Trophoblast cell (in vitro differentiated cells and primary cell): ENCODE measurements around the gene CYP2R1.
A peak's percentile ranks its signal among the peaks of the same experiment; 100 is the strongest.

Source experiments
- DNase-seq, 2 donors: peaks; one replicate each; pipeline ENCODE4 v3.0.0-alpha.2; 2016
- H2AFZ ChIP-seq: 2 replicates; pipeline ENCODE4 v1.6.1; 2013; ENCODE audit warnings: low read length, moderate library complexity, mild to moderate bottlenecking; ENCODE audit not compliant: insufficient read depth, poor library complexity
- H2AK5ac ChIP-seq: 2 replicates; pipeline ENCODE4 v1.6.1; 2013; ENCODE audit warnings: mild to moderate bottlenecking, low read length
- H2BK120ac ChIP-seq: 2 replicates; pipeline ENCODE4 v1.6.1; 2013; ENCODE audit warnings: low read length, mild to moderate bottlenecking, moderate library complexity; ENCODE audit not compliant: insufficient read depth, poor library complexity
- H2BK12ac ChIP-seq: 2 replicates; pipeline ENCODE4 v1.6.1; 2013; ENCODE audit warnings: mild to moderate bottlenecking, low read length, moderate library complexity
- H2BK5ac ChIP-seq: 2 replicates; pipeline ENCODE4 v1.6.1; 2013; ENCODE audit warnings: low read length, low read depth, moderate library complexity, mild to moderate bottlenecking; ENCODE audit not compliant: poor library complexity
- H3K14ac ChIP-seq: 2 replicates; pipeline ENCODE4 v1.6.1; 2013; ENCODE audit warnings: mild to moderate bottlenecking, low read length
- H3K18ac ChIP-seq: 2 replicates; pipeline ENCODE4 v1.6.1; 2013; ENCODE audit warnings: mild to moderate bottlenecking, low read length
- H3K23ac ChIP-seq: 2 replicates; pipeline ENCODE4 v1.6.1; 2013; ENCODE audit warnings: low read length
- H3K27ac ChIP-seq: 2 replicates; pipeline ENCODE4 v1.5.1; 2013; ENCODE audit warnings: low read depth, mild to moderate bottlenecking, inconsistent platforms, low read length, moderate library complexity
- H3K27me3 ChIP-seq: 2 replicates; pipeline ENCODE4 v1.6.1; 2013; ENCODE audit warnings: inconsistent platforms, mild to moderate bottlenecking, low read length, moderate library complexity; ENCODE audit not compliant: insufficient read depth
- H3K36me3 ChIP-seq, 2 experiments: 1 replicate in 1 of 2; 2 replicates in 1 of 2; pipeline ENCODE4 v1.6.1; 2013; ENCODE audit warnings: low read length in 2 of 2, mild to moderate bottlenecking in 2 of 2, moderate library complexity in 1 of 2; ENCODE audit not compliant: insufficient read depth in 2 of 2, control insufficient read depth in 1 of 2
- H3K4ac ChIP-seq: 2 replicates; pipeline ENCODE4 v1.6.1; 2013; ENCODE audit warnings: low read depth, mild to moderate bottlenecking, low read length, moderate library complexity
- H3K4me1 ChIP-seq, 2 experiments: 1 replicate in 1 of 2; 2 replicates in 1 of 2; pipeline ENCODE4 v1.6.1; 2013; ENCODE audit warnings: low read length in 2 of 2, mild to moderate bottlenecking in 2 of 2, moderate library complexity in 1 of 2; ENCODE audit not compliant: insufficient read depth in 2 of 2, control insufficient read depth in 1 of 2
- H3K4me2 ChIP-seq: 2 replicates; pipeline ENCODE4 v1.6.1; 2013; ENCODE audit warnings: inconsistent platforms, mild to moderate bottlenecking, low read length, moderate library complexity
- H3K4me3 ChIP-seq: 2 replicates; pipeline ENCODE4 v1.5.1; 2013; ENCODE audit warnings: mild to moderate bottlenecking, low read depth, low read length, inconsistent platforms
- H3K79me1 ChIP-seq: one replicate; pipeline ENCODE4 v1.6.1; 2013; ENCODE audit warnings: low read length
- H3K79me2 ChIP-seq: 2 replicates; pipeline ENCODE4 v1.6.1; 2013; ENCODE audit warnings: low read length, mild to moderate bottlenecking; ENCODE audit not compliant: control insufficient read depth, insufficient read depth, poor library complexity
- H3K9ac ChIP-seq: 2 replicates; pipeline ENCODE4 v1.6.1; 2013; ENCODE audit warnings: mild to moderate bottlenecking, low read length
- H3K9me3 ChIP-seq: 2 replicates; pipeline ENCODE4 v1.6.1; 2013; ENCODE audit warnings: low read depth, mild to moderate bottlenecking, control low read depth, inconsistent platforms, low read length; ENCODE audit not compliant: insufficient read depth
- H4K12ac ChIP-seq: 2 replicates; pipeline ENCODE4 v1.6.1; 2013; ENCODE audit warnings: low read depth, mild to moderate bottlenecking, low read length, moderate library complexity
- H4K8ac ChIP-seq: 2 replicates; pipeline ENCODE4 v1.6.1; 2013; ENCODE audit warnings: low read depth, mild to moderate bottlenecking, low read length, moderate library complexity
- H4K91ac ChIP-seq: one replicate; pipeline ENCODE4 v1.6.1; 2013; ENCODE audit warnings: low read depth, mild to moderate bottlenecking, low read length, moderate library complexity
- WGBS: extraction: QIAGEN DNeasy Blood & Tissue Kit; methylation state at CpG from one replicate; pipeline ENCODE4 v1.1.7; 2013; ENCODE audit warnings: missing lambda C conversion rate; ENCODE audit not compliant: insufficient read length, insufficient coverage; ENCODE audit errors: extremely low coverage; 5-methylcytosine and 5-hydroxymethylcytosine counted together

The CYP2R1 gene

DNA sequence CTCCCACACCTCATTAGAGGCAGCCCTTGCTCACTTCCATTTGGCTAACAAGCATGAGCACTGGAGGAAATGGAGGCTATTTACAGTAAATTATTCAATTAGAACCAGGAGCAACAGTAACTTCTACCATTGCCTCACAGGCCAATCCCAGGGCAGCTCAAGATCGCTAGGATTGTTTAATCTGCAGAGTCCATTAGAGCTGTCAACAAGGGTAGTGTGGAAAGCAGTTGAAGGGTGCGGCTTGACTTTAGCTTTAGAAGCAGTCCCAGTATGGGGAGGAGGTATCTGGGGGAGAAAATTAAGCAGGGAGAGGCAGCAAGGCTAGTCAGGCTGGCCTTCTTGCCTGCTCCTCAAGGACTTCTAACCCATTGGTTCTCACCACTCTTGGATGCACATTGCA lies 38.3 kb upstream of the CYP2R1 start:
- Histone ChIP-seq H3K4ac (no peak overlapping the region), H3K79me1 (no peaks in the 10 kb centered on the region), H3K18ac (no peak overlapping the region), H4K12ac (no peak overlapping the region), H2BK12ac (no peak overlapping the region), H2BK5ac (no peak overlapping the region), H2AK5ac (no peak overlapping the region), H3K36me3 (no peaks in the 10 kb centered on the region), H2AFZ (no peak overlapping the region), H3K4me2 (no peak overlapping the region), H3K27ac (no peak overlapping the region), H4K91ac (no peak overlapping the region), H3K79me2 (no peaks in the 10 kb centered on the region), H3K4me3 (no peak overlapping the region), H3K4me1 (no peaks in the 10 kb centered on the region), H3K9me3 (no peaks in the 10 kb centered on the region), H3K14ac (no peak overlapping the region), H4K8ac (no peak overlapping the region), H3K27me3 (no peaks in the 10 kb centered on the region), H3K9ac (no peak overlapping the region), H2BK120ac (no peak overlapping the region), H3K23ac (no peak overlapping the region)
- DNase-seq: no peak
- no CpG with 5 or more reads among the region's 2 CpGs for WGBS

DNA sequence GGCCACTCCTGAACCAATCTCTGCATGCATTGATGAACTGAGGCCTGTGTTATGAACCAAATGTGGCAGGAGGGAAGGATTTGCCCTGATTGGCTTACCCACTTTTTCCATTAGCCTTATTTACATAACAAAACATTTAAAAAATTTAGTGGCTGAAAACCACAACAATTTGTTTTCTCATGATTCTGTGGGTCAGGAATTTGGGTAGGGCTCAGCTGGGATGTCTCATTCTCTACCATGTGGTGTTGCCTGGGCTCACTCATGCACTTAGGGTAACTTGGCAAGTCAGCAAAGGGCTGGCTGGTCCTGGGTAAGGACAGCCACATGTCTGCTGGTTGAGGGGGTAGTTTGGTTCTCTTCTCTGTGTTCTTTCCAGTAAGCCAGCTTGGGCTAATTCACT lies 35.1 kb upstream of the CYP2R1 start:
- H4K8ac ChIP-seq: no peak overlapping the region
- no peak overlapping the region for H2BK12ac ChIP-seq
- H2BK120ac ChIP-seq: no peak overlapping the region
- H3K9me3 ChIP-seq: no peaks in the 10 kb centered on the region
- H3K4me1 ChIP-seq: no peaks in the 10 kb centered on the region
- peak in 1 of 2 donors; percentile 18 for DNase-seq
- H3K79me2 ChIP-seq: no peaks in the 10 kb centered on the region
- no peaks in the 10 kb centered on the region for H3K27me3 ChIP-seq
- H3K4ac ChIP-seq: no peak overlapping the region
- no peak overlapping the region for H4K91ac ChIP-seq
- no peak overlapping the region for H4K12ac ChIP-seq
- H3K9ac ChIP-seq: no peak overlapping the region
- no peak overlapping the region for H3K4me3 ChIP-seq
- no peak overlapping the region for H3K23ac ChIP-seq
- no peaks in the 10 kb centered on the region for H3K36me3 ChIP-seq
- no peak overlapping the region for H3K18ac ChIP-seq
- no peak overlapping the region for H2BK5ac ChIP-seq
- H3K14ac ChIP-seq: no peak overlapping the region
- H2AFZ ChIP-seq: no peak overlapping the region
- no peak overlapping the region for H2AK5ac ChIP-seq
- no peak overlapping the region for H3K4me2 ChIP-seq
- H3K27ac ChIP-seq: no peak overlapping the region
- H3K79me1 ChIP-seq: no peaks in the 10 kb centered on the region

DNA sequence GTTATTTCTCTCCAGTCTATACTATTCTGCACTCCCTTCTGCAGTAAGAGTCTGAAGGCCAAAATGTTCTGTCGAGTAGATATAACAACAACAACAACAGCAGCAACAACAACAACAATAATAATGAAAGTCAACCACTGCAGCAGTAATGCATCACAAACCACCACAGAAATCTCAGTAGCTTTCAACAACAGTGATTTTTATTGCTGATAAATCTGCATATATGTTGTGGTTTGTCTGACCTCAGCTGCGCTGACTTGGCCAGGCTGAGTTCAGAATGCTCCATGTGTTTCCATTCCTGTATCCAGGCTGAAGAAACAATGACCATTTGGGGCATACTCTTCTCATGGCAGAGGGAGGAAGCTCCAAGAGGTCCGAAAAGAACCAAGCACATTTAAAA lies 32.3 kb upstream of the CYP2R1 start:
- Histone ChIP-seq H3K79me1 (no peaks in the 10 kb centered on the region), H2BK12ac (no peak overlapping the region), H3K9ac (no peak overlapping the region), H3K27me3 (no peaks in the 10 kb centered on the region), H4K12ac (no peak overlapping the region), H3K4me1 (no peaks in the 10 kb centered on the region), H3K4me2 (no peak overlapping the region), H2AFZ (no peak overlapping the region), H3K36me3 (no peaks in the 10 kb centered on the region), H3K4me3 (no peak overlapping the region), H4K91ac (no peak overlapping the region), H2BK5ac (no peak overlapping the region), H3K4ac (no peak overlapping the region), H2AK5ac (no peak overlapping the region), H3K18ac (no peak overlapping the region), H3K14ac (no peak overlapping the region), H3K79me2 (no peaks in the 10 kb centered on the region), H3K23ac (no peak overlapping the region), H3K9me3 (no peaks in the 10 kb centered on the region), H4K8ac (no peak overlapping the region), H2BK120ac (no peak overlapping the region), H3K27ac (no peak overlapping the region)
- DNase-seq: no peak
- WGBS: no CpG with 5 or more reads among the region's 3 CpGs

DNA sequence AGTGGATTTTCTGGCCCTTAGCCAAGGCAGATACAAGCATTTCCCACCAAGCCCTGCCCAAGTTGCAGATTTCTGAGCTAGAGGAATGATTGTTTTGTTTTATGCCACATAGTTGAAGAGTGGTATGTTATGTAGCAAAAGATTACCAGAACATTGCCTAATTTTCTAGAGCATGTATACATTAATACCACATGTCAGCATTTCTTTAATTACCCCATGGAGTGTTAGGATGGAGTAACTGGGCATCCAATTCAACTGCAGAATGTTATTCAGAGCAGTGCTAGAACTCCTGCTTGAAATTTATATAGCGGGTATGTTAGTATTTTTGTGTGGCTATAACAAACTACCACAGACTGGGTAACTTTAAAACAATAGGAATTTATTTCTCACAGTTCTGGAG lies 24.4 kb upstream of the CYP2R1 start:
- WGBS: no CpG with 5 or more reads among the region's 1 CpG
- DNase-seq: no peak
- no peak overlapping the region for H4K12ac ChIP-seq
- H3K27ac ChIP-seq: no peak overlapping the region
- no peak overlapping the region for H2BK12ac ChIP-seq
- no peaks in the 10 kb centered on the region for H3K27me3 ChIP-seq
- no peak overlapping the region for H2BK5ac ChIP-seq
- no peak overlapping the region for H3K4me3 ChIP-seq
- no peak overlapping the region for H3K4me2 ChIP-seq
- no peak overlapping the region for H4K91ac ChIP-seq
- H2AK5ac ChIP-seq: no peak overlapping the region
- H2AFZ ChIP-seq: no peak overlapping the region
- no peaks in the 10 kb centered on the region for H3K36me3 ChIP-seq
- H3K9ac ChIP-seq: no peak overlapping the region
- H3K79me1 ChIP-seq: no peaks in the 10 kb centered on the region
- no peak overlapping the region for H4K8ac ChIP-seq
- no peak overlapping the region for H3K14ac ChIP-seq
- H3K9me3 ChIP-seq: no peaks in the 10 kb centered on the region
- no peak overlapping the region for H3K4ac ChIP-seq
- H3K4me1 ChIP-seq: no peaks in the 10 kb centered on the region
- no peak overlapping the region for H2BK120ac ChIP-seq
- H3K18ac ChIP-seq: no peak overlapping the region
- H3K23ac ChIP-seq: no peak overlapping the region
- no peaks in the 10 kb centered on the region for H3K79me2 ChIP-seq

DNA sequence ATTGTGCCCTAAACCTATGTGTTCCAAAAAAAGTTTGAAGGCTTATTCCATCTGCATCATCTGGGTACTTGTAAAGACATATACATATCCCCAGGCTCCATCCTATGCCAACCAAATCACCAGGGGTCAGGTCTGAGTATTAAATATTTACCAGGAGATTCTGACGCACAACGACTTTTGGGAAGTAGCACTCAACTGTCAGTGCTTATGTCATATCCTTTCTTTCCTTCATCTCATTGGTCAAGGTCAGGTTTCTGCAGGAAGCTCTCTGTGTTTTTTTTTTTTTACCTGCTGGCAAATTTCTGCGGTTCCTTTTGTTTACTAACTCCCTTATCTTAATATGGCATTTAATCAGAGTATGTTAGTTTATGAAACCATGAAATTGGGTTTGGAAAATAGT lies 22.5 kb upstream of the CYP2R1 start:
- Histone ChIP-seq H4K12ac (no peak overlapping the region), H2AK5ac (no peak overlapping the region), H3K9ac (no peak overlapping the region), H3K79me1 (no peaks in the 10 kb centered on the region), H3K79me2 (no peaks in the 10 kb centered on the region), H3K14ac (no peak overlapping the region), H3K4me3 (no peak overlapping the region), H3K27ac (no peak overlapping the region), H4K8ac (no peak overlapping the region), H3K4ac (no peak overlapping the region), H3K18ac (no peak overlapping the region), H2BK120ac (no peak overlapping the region), H3K27me3 (no peaks in the 10 kb centered on the region), H2BK5ac (no peak overlapping the region), H4K91ac (no peak overlapping the region), H3K4me2 (no peak overlapping the region), H3K4me1 (no peaks in the 10 kb centered on the region), H3K9me3 (no peaks in the 10 kb centered on the region), H2BK12ac (no peak overlapping the region), H3K36me3 (no peaks in the 10 kb centered on the region), H2AFZ (no peak overlapping the region), H3K23ac (no peak overlapping the region)
- no peak for DNase-seq
- no CpG with 5 or more reads among the region's 3 CpGs for WGBS
